ENCODE results near the gene NOL12. TPM values are rescaled to one million over a fixed set of nuclear protein-coding genes. Genes with fewer than 3 reads are reported as not detected.

The NOL12 gene
- total RNA-seq, 1 donor from 2014 or later, result 39.0 TPM

DNA sequence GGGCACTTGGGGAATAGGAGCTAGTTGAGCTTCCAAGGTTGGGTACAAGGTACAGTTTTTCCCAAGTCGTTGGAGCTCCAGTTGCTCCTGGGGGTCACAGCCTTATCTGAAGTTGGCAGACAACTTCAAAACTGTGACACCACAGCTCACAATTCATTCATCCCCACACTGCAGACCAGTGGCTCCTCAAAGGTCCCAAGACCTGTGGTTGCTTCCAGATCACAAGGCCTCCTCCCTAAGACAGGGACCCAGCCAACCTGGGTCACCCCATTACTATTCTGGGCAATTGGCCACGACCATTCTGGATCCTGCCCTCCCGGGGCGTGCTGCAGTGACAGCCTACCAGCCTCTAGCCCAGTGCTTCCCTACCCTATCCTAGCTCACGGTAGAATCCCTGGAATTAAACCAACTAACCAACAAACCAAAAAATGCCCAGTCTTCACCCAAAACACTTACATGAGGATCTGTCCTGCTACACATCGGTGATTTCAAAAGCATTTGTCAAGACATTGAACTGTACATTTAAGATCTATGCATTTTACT lies 28.5 kb upstream of the NOL12 start:
- no peaks in the 10 kb centered on the region for H3K9me3 Mint-ChIP-seq
- DNase-seq, result no peak
- H3K4me1 Mint-ChIP-seq, result peaks cover 44% of the 10 kb centered on the region
- no peak for ATAC-seq (ENCODE audit: low read depth)
- peak overlapping the region; percentile 99 for H3K27ac Mint-ChIP-seq
- H3K27me3 Mint-ChIP-seq, result no peaks in the 10 kb centered on the region
- H3K36me3 Mint-ChIP-seq (ENCODE audit: low read depth), result peaks cover 31% of the 10 kb centered on the region
- TF ChIP-seq, protein P1, sequence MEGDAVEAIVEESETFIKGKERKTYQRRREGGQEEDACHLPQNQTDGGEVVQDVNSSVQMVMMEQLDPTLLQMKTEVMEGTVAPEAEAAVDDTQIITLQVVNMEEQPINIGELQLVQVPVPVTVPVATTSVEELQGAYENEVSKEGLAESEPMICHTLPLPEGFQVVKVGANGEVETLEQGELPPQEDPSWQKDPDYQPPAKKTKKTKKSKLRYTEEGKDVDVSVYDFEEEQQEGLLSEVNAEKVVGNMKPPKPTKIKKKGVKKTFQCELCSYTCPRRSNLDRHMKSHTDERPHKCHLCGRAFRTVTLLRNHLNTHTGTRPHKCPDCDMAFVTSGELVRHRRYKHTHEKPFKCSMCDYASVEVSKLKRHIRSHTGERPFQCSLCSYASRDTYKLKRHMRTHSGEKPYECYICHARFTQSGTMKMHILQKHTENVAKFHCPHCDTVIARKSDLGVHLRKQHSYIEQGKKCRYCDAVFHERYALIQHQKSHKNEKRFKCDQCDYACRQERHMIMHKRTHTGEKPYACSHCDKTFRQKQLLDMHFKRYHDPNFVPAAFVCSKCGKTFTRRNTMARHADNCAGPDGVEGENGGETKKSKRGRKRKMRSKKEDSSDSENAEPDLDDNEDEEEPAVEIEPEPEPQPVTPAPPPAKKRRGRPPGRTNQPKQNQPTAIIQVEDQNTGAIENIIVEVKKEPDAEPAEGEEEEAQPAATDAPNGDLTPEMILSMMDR (IDR thresholded peaks at IDR 0.05), result no peak
- intact Hi-C loops (cut with micrococcal nuclease), result loop anchor here (1.0 kb wide), 5 partner anchors 14 to 49 kb away; partner anchors contain the start of genes GGA1 and NOL12
- ChIA-PET POLR2A (interaction anchor here (0.5 to 8.0 kb wide), 19 partner anchors 9 to 1024 kb away, joined by 3 to 181 read pairs (median 12); partner anchors contain the start of genes ANKRD54, GGA1, IFT27 and LGALS1), CTCF (interaction anchor here (0.9 to 5.4 kb wide), 12 partner anchors 15 to 308 kb away, joined by 3 to 107 read pairs (median 4); partner anchors contain the start of genes C22orf23, LGALS1, NOL12 and POLR2F)
- H3K4me3 Mint-ChIP-seq, result peak overlapping the region; percentile 93

- peak; percentile 96 for DNase-seq
- TF ChIP-seq, protein P1 (IDR thresholded peaks at IDR 0.05), result no peak
- peak within 1 kb of the TSS; percentile 99 for H3K27ac Mint-ChIP-seq
- H3K27me3 Mint-ChIP-seq, result no peaks in the 10 kb centered on the region
- intact Hi-C loops (cut with micrococcal nuclease), result loop anchor here (1.0 kb wide), 5 partner anchors 15 to 50 kb away; partner anchors contain the start of genes GGA1 and NOL12
- ChIA-PET POLR2A (interaction anchor here (0.5 to 8.0 kb wide), 20 partner anchors 9 to 1862 kb away, joined by 3 to 181 read pairs (median 10); partner anchors contain the start of genes ANKRD54, ATF4, GGA1 and GTPBP1), CTCF (interaction anchor here (0.9 to 5.4 kb wide), 13 partner anchors 15 to 307 kb away, joined by 3 to 107 read pairs (median 4); partner anchors contain the start of genes C22orf23, LGALS1, NOL12 and POLR2F)
- H3K36me3 Mint-ChIP-seq (ENCODE audit: low read depth), result peaks cover 24% of the 10 kb centered on the region
- peak; percentile 92 for ATAC-seq (ENCODE audit: low read depth)
- H3K9me3 Mint-ChIP-seq, result no peaks in the 10 kb centered on the region
- H3K4me3 Mint-ChIP-seq, result peak within 1 kb of the TSS; percentile 93
- H3K4me1 Mint-ChIP-seq, result peaks cover 47% of the 10 kb centered on the region
These were observed 27.7 kb upstream of the NOL12 start, which contains the start of gene PDXP for GRCh38 chr22:37658133-37659065. PDXP (plus strand) TSS chr22:37658723; CDS start chr22:37658783, 60 bp downstream.

DNA sequence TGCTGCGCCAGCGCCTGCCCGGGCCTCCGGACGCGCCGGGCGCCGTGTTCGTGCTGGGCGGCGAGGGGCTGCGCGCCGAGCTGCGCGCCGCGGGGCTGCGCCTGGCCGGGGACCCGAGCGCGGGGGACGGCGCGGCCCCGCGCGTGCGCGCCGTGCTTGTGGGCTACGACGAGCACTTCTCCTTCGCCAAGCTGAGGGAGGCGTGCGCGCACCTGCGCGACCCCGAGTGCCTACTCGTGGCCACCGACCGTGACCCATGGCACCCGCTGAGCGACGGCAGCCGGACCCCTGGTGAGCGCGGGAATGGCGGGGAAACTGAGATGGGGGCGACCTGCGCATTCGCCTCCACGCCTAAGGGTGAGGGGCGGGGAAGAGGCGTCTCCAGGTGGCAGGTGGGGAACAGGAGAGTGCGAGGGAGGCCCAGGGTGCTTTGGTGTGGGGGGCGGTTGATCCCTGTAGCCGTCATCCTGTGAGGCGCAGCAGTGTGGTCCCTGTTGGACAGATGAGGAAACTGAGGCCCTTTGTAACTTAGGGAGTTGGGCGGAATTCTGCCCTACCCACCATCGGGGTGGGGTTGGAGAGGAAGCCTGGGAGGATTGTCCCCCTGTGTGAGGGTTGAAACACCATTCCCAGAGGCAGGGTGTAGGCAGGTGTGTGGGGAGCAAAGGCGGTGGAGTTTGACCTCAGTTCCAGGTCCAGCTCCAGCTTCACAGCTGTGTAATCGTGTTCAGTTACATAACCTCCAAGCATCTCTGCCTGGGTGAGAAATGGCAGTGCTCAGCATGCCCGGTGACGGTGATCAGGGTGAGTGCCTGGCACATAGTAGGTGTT lies 26.9 kb upstream of the NOL12 start:
- ChIA-PET CTCF (interaction anchor here (1.2 to 5.4 kb wide), 10 partner anchors 16 to 306 kb away, joined by 3 to 107 read pairs (median 4); partner anchors contain the start of genes LGALS1 and NOL12), POLR2A (interaction anchor here (0.5 to 8.0 kb wide), 14 partner anchors 8 to 1046 kb away, joined by 3 to 181 read pairs (median 18); partner anchors contain the start of genes ANKRD54, GGA1, GTPBP1 and LGALS1)
- TF ChIP-seq, protein P1 (IDR thresholded peaks at IDR 0.05), result no peak
- Mint-ChIP-seq H3K27ac (peak overlapping the region; percentile 76), H3K4me1 (peaks cover 49% of the 10 kb centered on the region), H3K27me3 (no peaks in the 10 kb centered on the region), H3K9me3 (no peaks in the 10 kb centered on the region), H3K4me3 (peak overlapping the region; percentile 85), H3K36me3 (ENCODE audit: low read depth) (peaks cover 18% of the 10 kb centered on the region)
- DNase-seq (no peak), ATAC-seq (ENCODE audit: low read depth) (no peak)
- intact Hi-C loops (cut with micrococcal nuclease), result no loop called here

- intact Hi-C loops (cut with micrococcal nuclease), result no loop called here
- ChIA-PET POLR2A (interaction anchor here (0.8 to 8.0 kb wide), 10 partner anchors 14 to 184 kb away, joined by 3 to 181 read pairs (median 41); partner anchors contain the start of genes ANKRD54, GGA1, LGALS1 and NOL12), CTCF (interaction anchor here (1.2 to 5.4 kb wide), 7 partner anchors 12 to 203 kb away, joined by 3 to 107 read pairs (median 10); partner anchors contain the start of gene NOL12)
- TF ChIP-seq, protein P1 (IDR thresholded peaks at IDR 0.05), result no peak
- no peaks in the 10 kb centered on the region for H3K9me3 Mint-ChIP-seq
- ATAC-seq (ENCODE audit: low read depth), result no peak
- no peak for DNase-seq
- peaks cover 16% of the 10 kb centered on the region for H3K36me3 Mint-ChIP-seq (ENCODE audit: low read depth)
- no peaks in the 10 kb centered on the region for H3K27me3 Mint-ChIP-seq
- peak overlapping the region; percentile 85 for H3K4me3 Mint-ChIP-seq
- peaks cover 49% of the 10 kb centered on the region for H3K4me1 Mint-ChIP-seq
- H3K27ac Mint-ChIP-seq, result peak overlapping the region; percentile 76
These were observed 26.0 kb upstream of the NOL12 start for GRCh38 chr22:37659897-37660708.

Data from activated B cell treated with CpG ODN at 0.5 μM for 24 hours (primary cell).